H1 (cell line): ENCODE results near the gene RNU7-1. TPM values are rescaled to one million over a fixed set of nuclear protein-coding genes. Genes with fewer than 3 reads are reported as not detected.

Source experiments
- CTCF ChIA-PET: fragments of 300-600 bp; sonication (Branson Sonifier 250); formaldehyde crosslinking; loops from one replicate; lab custom pipeline; 2021; ENCODE audit not compliant: partially characterized antibody; lab: Charles Lee
- POLR2A ChIA-PET: fragments of 300-600 bp; sonication (Branson Sonifier 250); formaldehyde crosslinking; loops from one replicate; lab custom pipeline; 2021; ENCODE audit warnings: inconsistent platforms; ENCODE audit not compliant: partially characterized antibody; lab: Charles Lee
- DNase-seq, 2 experiments: peaks; one replicate each; pipeline versions ENCODE4 v3.0.0 to v3.0.0-alpha.2; 2010 to 2022; ENCODE audit warnings: low spot score in 2 of 2, low read depth in 1 of 2, mixed read lengths in 1 of 2
- FAIRE-seq: peaks from 2 replicates; lab custom pipeline; 2011; peaks lifted over from hg19 to GRCh38; lab: Jason Lieb, UNC
- H2AFZ ChIP-seq: 2 replicates; pipeline ENCODE4 v1.8.1; 2012; ENCODE audit warnings: low read length, inconsistent platforms
- H2AK5ac ChIP-seq: 2 replicates; pipeline ENCODE4 v1.6.1; 2013; ENCODE audit warnings: low read depth, low read length
- H2BK120ac ChIP-seq: replicated peaks from 2 replicates; pipeline ENCODE3; 2013; ENCODE audit warnings: low read depth, low read length, inconsistent platforms
- H2BK12ac ChIP-seq: 2 replicates; pipeline ENCODE4 v1.6.1; 2013; ENCODE audit warnings: low read depth, low read length
- H2BK15ac ChIP-seq: 2 replicates; pipeline ENCODE4 v1.6.1; 2013; ENCODE audit warnings: low read length
- H2BK20ac ChIP-seq: 2 replicates; pipeline ENCODE4 v1.6.1; 2013; ENCODE audit warnings: low read length
- H2BK5ac ChIP-seq: 2 replicates; pipeline ENCODE4 v1.6.1; 2013; ENCODE audit warnings: low read depth, low read length
- H3K14ac ChIP-seq: 2 replicates; pipeline ENCODE4 v1.6.1; 2013; ENCODE audit warnings: inconsistent platforms; ENCODE audit not compliant: insufficient read length
- H3K18ac ChIP-seq: 2 replicates; pipeline ENCODE4 v1.6.1; 2013; ENCODE audit warnings: low read length; ENCODE audit errors: extremely low read depth
- H3K23ac ChIP-seq: 2 replicates; pipeline ENCODE4 v1.6.1; 2013; ENCODE audit warnings: inconsistent platforms; ENCODE audit not compliant: insufficient read length
- H3K23me2 ChIP-seq: 2 replicates; pipeline ENCODE4 v1.6.1; 2013; ENCODE audit warnings: low read depth, low read length
- H3K27ac ChIP-seq: 2 replicates; pipeline ENCODE4 v1.6.1; 2011; ENCODE audit warnings: low read depth, low read length, inconsistent platforms
- H3K27me3 ChIP-seq, 4 experiments: replicated peaks in 1 of 4; 1 replicate in 1 of 4; 2 replicates in 3 of 4; pipeline versions ENCODE4 v1.6.1 to v1.8.1; 2011 to 2013; ENCODE audit warnings: low read length in 3 of 4, mild to moderate bottlenecking in 3 of 4, inconsistent platforms in 2 of 4, mixed read lengths in 2 of 4, moderate library complexity in 1 of 4; ENCODE audit not compliant: control insufficient read depth in 3 of 4, insufficient read depth in 3 of 4; ENCODE audit errors: extremely low read depth in 1 of 4
- H3K36me3 ChIP-seq, 4 experiments: 2 replicates each; pipeline versions ENCODE4 v1.6.1 to v1.8.1; 2011 to 2013; ENCODE audit warnings: mild to moderate bottlenecking in 4 of 4, low read length in 3 of 4, moderate library complexity in 2 of 4, control low read depth in 1 of 4, inconsistent platforms in 1 of 4; ENCODE audit not compliant: insufficient read depth in 4 of 4, control insufficient read depth in 2 of 4
- H3K4ac ChIP-seq: replicated peaks from 2 replicates; pipeline ENCODE3; 2013; ENCODE audit warnings: low read length, low read depth, mixed read lengths, inconsistent platforms; ENCODE audit not compliant: insufficient read length
- H3K4me1 ChIP-seq, 4 experiments: replicated peaks in 1 of 4; 1 replicate in 1 of 4; 2 replicates in 3 of 4; pipeline versions ENCODE4 v1.6.1 to v1.8.1; 2011 to 2013; ENCODE audit warnings: low read length in 3 of 4, inconsistent platforms in 2 of 4, mixed read lengths in 1 of 4; ENCODE audit not compliant: insufficient read depth in 4 of 4, control insufficient read depth in 3 of 4
- H3K4me2 ChIP-seq, 2 experiments: 2 replicates each; pipeline versions ENCODE4 v1.6.1 to v1.8.1; 2011 to 2013; ENCODE audit warnings: low read depth in 2 of 2, low read length in 2 of 2, control low read depth in 1 of 2, inconsistent platforms in 1 of 2, mild to moderate bottlenecking in 1 of 2; ENCODE audit not compliant: insufficient read depth in 1 of 2
- H3K4me3 ChIP-seq, 4 experiments: fragments of 200-600, 300-600 bp in 1 of 4; sonication (generic), shearing (Covaris generic), sonication (Bioruptor Twin) in 1 of 4; 2 replicates each; pipeline versions ENCODE4 v1.5.1 to v1.8.1; 2011 to 2016; ENCODE audit warnings: low read length in 4 of 4, low read depth in 3 of 4, control low read depth in 2 of 4, inconsistent platforms in 2 of 4, mild to moderate bottlenecking in 2 of 4, mixed read lengths in 1 of 4, moderate library complexity in 1 of 4; ENCODE audit not compliant: insufficient read depth in 2 of 4; ENCODE audit errors: extremely low read depth in 1 of 4
- H3K56ac ChIP-seq: replicated peaks from 2 replicates; pipeline ENCODE3; 2013; ENCODE audit warnings: low read depth, mild to moderate bottlenecking, mixed read lengths, low read length, inconsistent platforms; ENCODE audit not compliant: insufficient read length
- H3K79me1 ChIP-seq: 2 replicates; pipeline ENCODE4 v1.6.1; 2013; ENCODE audit warnings: low read depth, low read length, control low read depth
- H3K79me2 ChIP-seq, 2 experiments: 2 replicates each; pipeline versions ENCODE4 v1.6.1 to v1.8.1; 2012 to 2013; ENCODE audit warnings: low read length in 2 of 2, mild to moderate bottlenecking in 2 of 2, inconsistent platforms in 1 of 2; ENCODE audit not compliant: insufficient read depth in 2 of 2, control insufficient read depth in 1 of 2
- H3K9ac ChIP-seq, 4 experiments: replicated peaks in 1 of 4; 1 replicate in 1 of 4; 2 replicates in 3 of 4; pipeline versions ENCODE4 v1.6.1 to v1.8.1; 2011 to 2013; ENCODE audit warnings: low read depth in 3 of 4, low read length in 3 of 4, control low read depth in 2 of 4, mild to moderate bottlenecking in 2 of 4, moderate library complexity in 2 of 4, inconsistent platforms in 1 of 4; ENCODE audit errors: extremely low read depth in 1 of 4
- H3K9me3 ChIP-seq, 2 experiments: 2 replicates each; pipeline versions ENCODE4 v1.6.1 to v1.8.1; 2012 to 2013; ENCODE audit warnings: mild to moderate bottlenecking in 2 of 2, moderate library complexity in 2 of 2, control low read depth in 1 of 2, inconsistent platforms in 1 of 2, low read depth in 1 of 2, low read length in 1 of 2, mixed read lengths in 1 of 2; ENCODE audit not compliant: insufficient read depth in 2 of 2
- H4K20me1 ChIP-seq, 2 experiments: replicated peaks in 1 of 2; 2 replicates each; pipeline versions ENCODE3 to v1.8.1; 2011 to 2013; ENCODE audit warnings: inconsistent platforms in 2 of 2, low read length in 2 of 2, mild to moderate bottlenecking in 1 of 2; ENCODE audit not compliant: insufficient read depth in 2 of 2, control insufficient read depth in 1 of 2
- H4K5ac ChIP-seq: 2 replicates; pipeline ENCODE4 v1.6.1; 2013; ENCODE audit warnings: low read length, low read depth, mixed read lengths, inconsistent platforms; ENCODE audit not compliant: insufficient read length
- H4K8ac ChIP-seq: 2 replicates; pipeline ENCODE4 v1.8.0; 2013; ENCODE audit warnings: mild to moderate bottlenecking, moderate library complexity, low read length, inconsistent platforms; ENCODE audit not compliant: insufficient read depth; ENCODE audit errors: extremely low read depth
- H4K91ac ChIP-seq: replicated peaks from 2 replicates; pipeline ENCODE3; 2013; ENCODE audit warnings: low read length, mixed read lengths, inconsistent platforms; ENCODE audit not compliant: insufficient read length
- CEBPB ChIP-seq: IDR thresholded peaks from 2 replicates; pipeline ENCODE4 v1.6.1; 2012; ENCODE audit warnings: low read depth, low read length
- CHD1 ChIP-seq: IDR thresholded peaks from 2 replicates; pipeline ENCODE4 v1.6.1; 2012; ENCODE audit warnings: low read depth, low read length, improper control_type of control experiment
- CHD2 ChIP-seq: IDR thresholded peaks from 2 replicates; pipeline ENCODE4 v1.6.1; 2012; ENCODE audit warnings: low read length, improper control_type of control experiment
- CREB1 ChIP-seq: IDR thresholded peaks from 2 replicates; pipeline ENCODE4 v1.6.1; 2012; ENCODE audit warnings: inconsistent platforms
- CTBP2 ChIP-seq: IDR thresholded peaks from 2 replicates; pipeline ENCODE4 v1.7.0; 2011; ENCODE audit warnings: borderline replicate concordance, mild to moderate bottlenecking, moderate library complexity, mixed read lengths, low read length; ENCODE audit not compliant: insufficient read depth, insufficient read length
- GABPA ChIP-seq: IDR thresholded peaks from 2 replicates; pipeline ENCODE4 v1.6.1; 2011; ENCODE audit warnings: mild to moderate bottlenecking, low read length, moderate library complexity, borderline replicate concordance; ENCODE audit not compliant: insufficient read depth
- KDM1A ChIP-seq: fragments of 200-600, 300-600 bp; sonication (generic); IDR thresholded peaks from 2 replicates; pipeline ENCODE4 v1.7.1; 2016; ENCODE audit warnings: mild to moderate bottlenecking, low read length, borderline replicate concordance
- NANOG ChIP-seq: IDR thresholded peaks from 2 replicates; pipeline ENCODE4 v1.6.1; 2011; ENCODE audit warnings: low read length, low read depth, mild to moderate bottlenecking, inconsistent platforms; ENCODE audit not compliant: insufficient read depth, poor library complexity, severe bottlenecking
- PHF8 ChIP-seq: fragments of 200-600 bp; sonication (generic); conservative IDR thresholded peaks from 2 replicates; pipeline ENCODE4 v1.7.1; 2012; ENCODE audit warnings: low read depth, mild to moderate bottlenecking, inconsistent platforms, low read length, moderate library complexity
- SAP30 ChIP-seq: fragments of 300-600 bp; sonication (generic); IDR thresholded peaks from 2 replicates; pipeline ENCODE4 v1.7.1; 2012; ENCODE audit warnings: low read length, moderate library complexity, mild to moderate bottlenecking, inconsistent platforms; ENCODE audit not compliant: insufficient read depth, insufficient replicate concordance
- SIRT6 ChIP-seq: IDR thresholded peaks from one replicate; pipeline ENCODE4 v1.7.1; 2012; ENCODE audit warnings: low read length, inconsistent platforms
- TCF12 ChIP-seq: IDR thresholded peaks from 2 replicates; pipeline ENCODE4 v1.6.1; 2011; ENCODE audit warnings: low read depth, mild to moderate bottlenecking, low read length
- WGBS, 2 experiments: shearing (Covaris generic) in 1 of 2; methylation state at CpG; one replicate each; pipeline versions ENCODE4 v1.1.6 to v1.1.7; 2013 to 2015; ENCODE audit warnings: low lambda C conversion rate in 2 of 2, mixed read lengths in 2 of 2, inconsistent platforms in 1 of 2, low coverage in 1 of 2, missing lambda C conversion rate in 1 of 2; ENCODE audit not compliant: insufficient replicate concordance in 2 of 2, insufficient coverage in 1 of 2, insufficient read length in 1 of 2; ENCODE audit errors: extremely low coverage in 1 of 2, missing lambda C conversion rate in 1 of 2; 5-methylcytosine and 5-hydroxymethylcytosine counted together
- polyA plus RNA-seq, 7 experiments: library from polyadenylated mRNA; depleted of rRNA in 3 of 7; stranded (reverse) in 5 of 7; unstranded in 2 of 7; fragments of >200 nt in 5 of 7; fragments of 200-250 nt in 2 of 7; gene quantifications; 1 replicate in 5 of 7; 2 replicates in 1 of 7; 4 replicates in 1 of 7; pipeline versions ENCODE4 v1.2.1 to v1.2.3, GENCODE V29; 2011 to 2013; ENCODE audit warnings: missing spikeins in 2 of 7, mixed read lengths in 2 of 7
- total RNA-seq: library from RNA; stranded (reverse); fragmentation: NEBNext Ultra II Directional; extraction: Animal tissue kit (Norgen Biotek cat#: 25700); gene quantifications from 2 replicates; pipeline ENCODE4 v1.2.1, GENCODE V29; 2021

The RNU7-1 gene
- total and polyA plus RNA-seq, 2 of the 8 experiments (the other 6 are each of a cell fraction or from before 2014, with no cell fraction given), result not detected

GRCh38 chr12:6954316-6955107, 10.9 kb downstream of the RNU7-1 start:
- no peak for FAIRE-seq
- no peak for TF ChIP-seq PHF8
- no peak for TF ChIP-seq CEBPB
- TF ChIP-seq GABPA, result no peak
- no peak for TF ChIP-seq CTBP2
- no peak for TF ChIP-seq SAP30
- TF ChIP-seq CHD1, result no peak
- TF ChIP-seq TCF12, result no peak
- TF ChIP-seq NANOG, result no peak
- no peak for TF ChIP-seq KDM1A
- TF ChIP-seq SIRT6, result no peak
- no peak for TF ChIP-seq CHD2
- TF ChIP-seq CREB1, result no peak

More at GRCh38 chr12:6954316-6955107, 10.9 kb downstream of the RNU7-1 start:
- Histone ChIP-seq H3K79me1 (peaks cover 5% of the 10 kb centered on the region; the same call in 1 of the 2 replicates), H3K23ac (no peak overlapping the region), H2BK5ac (no peak overlapping the region), H3K4me2 (no peak overlapping the region), H4K20me1 (no peaks in the 10 kb centered on the region), H2BK15ac (no peak overlapping the region), H3K27ac (0 out of 2 replicates have a peak overlapping the region, but pooled peaks have one; percentile 1), H4K8ac (peak overlapping the region; percentile 28; the same call in 1 of the 2 replicates), H3K9ac (no peak overlapping the region), H3K27me3 (no peaks in the 10 kb centered on the region), H3K9me3 (no peaks in the 10 kb centered on the region), H4K5ac (no peak overlapping the region), H2AK5ac (0 out of 2 replicates have a peak overlapping the region, but pooled peaks have one; percentile 39), H3K4me3 (no peak overlapping the region), H3K4me1 (peaks cover 0 to 14% (median 6%) of the 10 kb centered on the region in 4 experiments; a peak in 4 of 7 replicates), H3K23me2 (no peaks in the 10 kb centered on the region), H3K18ac (no peak overlapping the region), H3K79me2 (no peaks in the 10 kb centered on the region), H2BK20ac (no peak overlapping the region), H2AFZ (no peak overlapping the region), H2BK12ac (no peak overlapping the region), H3K14ac (no peak overlapping the region), H3K56ac (no peak overlapping the region), H4K91ac (no peak overlapping the region), H3K4ac (no peak overlapping the region), H2BK120ac (no peak overlapping the region), H3K36me3 (no peaks in the 10 kb centered on the region)
- no peak for DNase-seq
- POLR2A ChIA-PET, result interaction anchor here (30.5 to 44.0 kb wide), 2 partner anchors 9 to 14 kb away, joined by 1596 read pairs; partner anchors contain the start of genes ATN1, C12orf57, EMG1 and PHB2
- CTCF ChIA-PET, result interaction anchor here (0.7 to 1.5 kb wide), 6 partner anchors 10 to 102 kb away, joined by 3 to 8 read pairs (median 3); partner anchors contain the start of genes C12orf57 and LPCAT3
- WGBS, 2 experiments, result 94% methylated on average over 21 of the region's 21 CpGs; no CpG with 5 or more reads in 1 of the 2 experiments
